Activated CD4-positive, alpha-beta T cell treated with anti-CD3 and anti-CD28 coated beads for 36 hours (primary cell): Measurements from ENCODE around the gene GPN1. TPM values are rescaled to one million over a fixed set of nuclear protein-coding genes. Genes with fewer than 3 reads are reported as not detected.

Source experiments
- ATAC-seq: fragments of 200-7000 bp; cut with Tn5 transposase; one replicate; pipeline ENCODE4 v1.10.0; 2021; ENCODE audit warnings: mild to moderate bottlenecking, moderate library complexity
- CTCF ChIA-PET: fragments of 350-600 bp; sonication (Branson Sonifier 250); formaldehyde crosslinking; loops from one replicate; lab custom pipeline; 2021; ENCODE audit warnings: antibody characterized with exemption; lab: Charles Lee
- POLR2A ChIA-PET: fragments of 350-600 bp; sonication (Branson Sonifier 250); formaldehyde crosslinking; loops from one replicate; lab custom pipeline; 2021; ENCODE audit warnings: antibody characterized with exemption, inconsistent platforms; lab: Charles Lee
- DNase-seq: peaks from one replicate; pipeline ENCODE4 v3.0.0-alpha.2; 2020
- H3K27ac Mint-ChIP-seq: one replicate; pipeline ENCODE4 v1.8.0; 2021; ENCODE audit warnings: mixed read lengths
- H3K27me3 Mint-ChIP-seq: one replicate; pipeline ENCODE4 v1.8.0; 2021; ENCODE audit warnings: mixed read lengths
- H3K36me3 Mint-ChIP-seq: one replicate; pipeline ENCODE4 v1.8.0; 2021; ENCODE audit warnings: low read depth, mixed read lengths
- H3K4me1 Mint-ChIP-seq: one replicate; pipeline ENCODE4 v1.8.0; 2021; ENCODE audit warnings: mixed read lengths
- H3K4me3 Mint-ChIP-seq: one replicate; pipeline ENCODE4 v1.8.0; 2021; ENCODE audit warnings: mild to moderate bottlenecking, moderate library complexity, mixed read lengths
- H3K9me3 Mint-ChIP-seq: one replicate; pipeline ENCODE4 v1.8.0; 2021; ENCODE audit warnings: low read depth, mixed read lengths
- intact Hi-C, 2 experiments: fragments of 100-400 bp; cut with DNase I in 1 of 2; cut with micrococcal nuclease in 1 of 2; formaldehyde crosslinking; loops; one replicate each; pipeline versions ENCODE4 v1.14.2 to v1.15.1; 2022 to 2024; cut with DNase I, micrococcal nuclease
- total RNA-seq, 2 experiments: library from RNA; stranded (reverse); gene quantifications; one replicate each; pipeline ENCODE4 v1.2.3, GENCODE V29; 2021

Gene GPN1
- total RNA-seq, 2 experiments from 2014 or later, result 45.6 to 63.9 TPM

- ChIA-PET POLR2A (no interaction called here), CTCF (interaction anchor here (0.5 to 3.1 kb wide), 2 partner anchors 18 to 303 kb away, joined by 3 to 13 read pairs; no protein-coding TSS in a partner anchor)
- ATAC-seq (no peak), DNase-seq (no peak)
- Mint-ChIP-seq H3K27me3 (no peaks in the 10 kb centered on the region), H3K4me1 (peaks cover 31% of the 10 kb centered on the region), H3K9me3 (no peaks in the 10 kb centered on the region), H3K27ac (no peak overlapping the region), H3K4me3 (no peak overlapping the region), H3K36me3 (peaks cover 32% of the 10 kb centered on the region)
- intact Hi-C loops, result no loop called here
Measured at GRCh38 chr2:27685577-27685976, 56.7 kb downstream of the GPN1 start.

- no peak overlapping the region for H3K4me3 Mint-ChIP-seq
- H3K36me3 Mint-ChIP-seq, result peaks cover 28% of the 10 kb centered on the region
- POLR2A ChIA-PET, result no interaction called here
- CTCF ChIA-PET, result interaction anchor here (0.9 kb wide), 1 partner anchor 343 kb away, joined by 3 read pairs; no protein-coding TSS in a partner anchor
- H3K27me3 Mint-ChIP-seq, result no peaks in the 10 kb centered on the region
- no peak for DNase-seq
- no peak for ATAC-seq
- peaks cover 22% of the 10 kb centered on the region for H3K4me1 Mint-ChIP-seq
- H3K9me3 Mint-ChIP-seq, result no peaks in the 10 kb centered on the region
- no peak overlapping the region for H3K27ac Mint-ChIP-seq
- intact Hi-C loops, result no loop called here
Measured at GRCh38 chr2:27687232-27687631, 58.4 kb downstream of the GPN1 start.

GRCh38 chr2:27689424-27689823 is 60.6 kb downstream of the GPN1 start:
- ChIA-PET CTCF (interaction anchor here (0.6 to 3.3 kb wide), 7 partner anchors 11 to 235 kb away, joined by 3 to 23 read pairs (median 3); no protein-coding TSS in a partner anchor), POLR2A (no interaction called here)
- H3K27ac Mint-ChIP-seq, result no peak overlapping the region
- peaks cover 24% of the 10 kb centered on the region for H3K36me3 Mint-ChIP-seq
- DNase-seq, result no peak
- no peaks in the 10 kb centered on the region for H3K27me3 Mint-ChIP-seq
- no peak overlapping the region for H3K4me3 Mint-ChIP-seq
- H3K4me1 Mint-ChIP-seq, result peaks cover 5% of the 10 kb centered on the region
- no peak for ATAC-seq
- no peaks in the 10 kb centered on the region for H3K9me3 Mint-ChIP-seq
- intact Hi-C loops, result no loop called here

GRCh38 chr2:27690052-27690451 is 61.2 kb downstream of the GPN1 start:
- no peaks in the 10 kb centered on the region for H3K9me3 Mint-ChIP-seq
- intact Hi-C loops, result no loop called here
- ATAC-seq, result no peak
- no peak overlapping the region for H3K27ac Mint-ChIP-seq
- no peak for DNase-seq
- ChIA-PET CTCF (interaction anchor here (0.6 to 3.3 kb wide), 7 partner anchors 10 to 603 kb away, joined by 3 to 23 read pairs (median 3); no protein-coding TSS in a partner anchor), POLR2A (no interaction called here)
- peaks cover 2% of the 10 kb centered on the region for H3K4me1 Mint-ChIP-seq
- H3K36me3 Mint-ChIP-seq, result peaks cover 21% of the 10 kb centered on the region
- no peaks in the 10 kb centered on the region for H3K27me3 Mint-ChIP-seq
- H3K4me3 Mint-ChIP-seq, result no peak overlapping the region

- no peak for DNase-seq
Measured at GRCh38 chr2:27697660-27698059, 68.8 kb downstream of the GPN1 start.

More at GRCh38 chr2:27697660-27698059, 68.8 kb downstream of the GPN1 start:
- CTCF ChIA-PET, result interaction anchor here (0.7 kb wide), 1 partner anchor 311 kb away, joined by 4 read pairs; no protein-coding TSS in a partner anchor
- Mint-ChIP-seq H3K27ac (no peak overlapping the region), H3K36me3 (peaks cover 19% of the 10 kb centered on the region), H3K4me3 (no peak overlapping the region), H3K27me3 (no peaks in the 10 kb centered on the region), H3K9me3 (no peaks in the 10 kb centered on the region), H3K4me1 (peaks cover 2% of the 10 kb centered on the region)
- ATAC-seq, result peak; percentile 49
- intact Hi-C loops, result no loop called here
- POLR2A ChIA-PET, result no interaction called here

Other genes with a start within 250 kb of the GPN1 start
- 10 to 100 TPM in 1 of 2 experiments, 1 to 10 TPM in 1; 7.7 to 10.5 TPM for gene ZNF513, start 248.3 kb upstream of the GPN1 start, total RNA-seq
- gene PPM1G, start 219.5 kb upstream of the GPN1 start, total RNA-seq, result 100 to 1,000 TPM; 115 to 121 TPM
- 10 to 100 TPM; 74.3 to 74.4 TPM for gene NRBP1, start 200.4 kb upstream of the GPN1 start, total RNA-seq
- gene KRTCAP3, start 186.7 kb upstream of the GPN1 start, total RNA-seq, result 1 to 10 TPM; 4.7 to 5.9 TPM
- 1 to 10 TPM; 8.7 TPM for gene IFT172, start 139.3 kb upstream of the GPN1 start, total RNA-seq
- gene FNDC4, start 133.8 kb upstream of the GPN1 start, total RNA-seq, result not detected
- not detected for gene GCKR, start 132.2 kb upstream of the GPN1 start, total RNA-seq
- 10 to 100 TPM; 31.8 to 34.5 TPM for gene ZNF512, start 46.0 kb upstream of the GPN1 start, total RNA-seq
- gene CCDC121, start within 50 bp of the GPN1 start, total RNA-seq, result under 1 TPM; 0.11 to 0.44 TPM
- gene SUPT7L, start 34.6 kb downstream of the GPN1 start, total RNA-seq, result 10 to 100 TPM; 23.7 to 26.1 TPM
- gene SLC4A1AP, start 34.8 kb downstream of the GPN1 start, total RNA-seq, result 10 to 100 TPM; 23.8 to 25.3 TPM
- 10 to 100 TPM; 44.7 to 68.0 TPM for gene MRPL33, start 142.7 kb downstream of the GPN1 start, total RNA-seq